Activated CD4-positive, alpha-beta T cell treated with anti-CD3 and anti-CD28 coated beads, Interleukin-2, amount 10 ng/mL, durations not matched to agents 7 days and 5 days (primary cell): ENCODE measurements around the gene INPP5J. TPM values are rescaled to one million over a fixed set of nuclear protein-coding genes. Genes with fewer than 3 reads are reported as not detected.
A peak's percentile ranks its signal among the peaks of the same experiment; 100 is the strongest.
"Not testable (repeated sequence)": the region's sequence is repeated elsewhere in the genome, so short reads cannot be mapped to it uniquely, and the experiment has no call there.

ENCODE experiments used
- CTCF ChIA-PET: fragments of 350-600 bp; sonication (Branson Sonifier 250); formaldehyde crosslinking; loops from one replicate; lab custom pipeline; 2021; ENCODE audit warnings: antibody characterized with exemption; lab: Charles Lee
- POLR2A ChIA-PET: fragments of 350-600 bp; sonication (Branson Sonifier 250); formaldehyde crosslinking; loops from one replicate; lab custom pipeline; 2021; ENCODE audit warnings: antibody characterized with exemption; lab: Charles Lee
- DNase-seq: peaks from one replicate; pipeline ENCODE4 v3.0.0-alpha.2; 2020
- H3K27ac Mint-ChIP-seq: one replicate; pipeline ENCODE4 v1.8.0; 2021; ENCODE audit warnings: mild to moderate bottlenecking, moderate library complexity, mixed read lengths
- H3K27me3 Mint-ChIP-seq: one replicate; pipeline ENCODE4 v1.8.0; 2021; ENCODE audit warnings: mixed read lengths
- H3K36me3 Mint-ChIP-seq: one replicate; pipeline ENCODE4 v1.8.0; 2021; ENCODE audit warnings: low read depth, mixed read lengths
- H3K4me1 Mint-ChIP-seq: one replicate; pipeline ENCODE4 v1.8.0; 2021; ENCODE audit warnings: mixed read lengths
- H3K4me3 Mint-ChIP-seq: one replicate; pipeline ENCODE4 v1.8.0; 2021; ENCODE audit warnings: mild to moderate bottlenecking, moderate library complexity, mixed read lengths
- H3K9me3 Mint-ChIP-seq: one replicate; pipeline ENCODE4 v1.8.0; 2021; ENCODE audit warnings: mixed read lengths
- total RNA-seq, 2 experiments: library from RNA; stranded (reverse); gene quantifications; one replicate each; pipeline ENCODE4 v1.2.3, GENCODE V29; 2021

Gene INPP5J
- total RNA-seq, 2 experiments from 2014 or later: not detected

DNA sequence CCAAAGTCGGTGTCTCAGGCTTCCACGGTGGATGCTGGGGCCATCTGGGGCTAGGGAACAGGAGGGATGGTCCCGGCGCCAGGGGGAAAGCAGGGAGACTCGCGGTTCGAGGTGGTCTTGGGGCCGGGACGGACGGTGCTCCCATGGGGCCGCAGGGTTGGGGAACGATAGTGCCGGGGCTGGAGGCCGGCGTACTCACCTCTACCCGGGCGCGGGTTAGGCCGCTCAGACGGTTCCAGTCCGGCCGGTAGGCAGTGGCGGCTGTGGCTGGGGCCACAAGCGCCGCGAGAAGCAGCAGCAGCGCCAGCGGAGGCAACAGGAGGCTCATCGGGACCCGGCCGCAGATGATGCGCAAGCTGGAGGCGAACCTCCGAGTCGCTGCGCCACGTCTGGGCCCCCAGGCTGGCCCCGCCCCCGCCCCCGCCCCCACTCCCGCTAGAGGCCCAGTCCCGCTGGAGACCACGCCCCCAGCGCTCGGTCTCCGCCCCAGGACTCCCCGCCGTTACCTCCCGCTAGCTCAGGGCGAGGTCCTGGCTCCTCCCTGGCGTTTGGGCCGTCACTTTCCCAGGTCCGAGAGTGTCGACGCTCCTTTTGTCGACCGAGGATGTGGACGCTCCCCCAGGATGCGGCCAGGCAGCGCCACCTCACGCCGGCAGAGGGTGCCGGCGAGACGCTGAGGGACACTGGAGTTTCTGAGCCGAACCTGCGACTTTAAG lies 15.4 kb upstream of the INPP5J start, which contains the start of gene SELENOM:
SELENOM (minus strand) TSS at position 391 of the 716 bp plus-strand sequence; CDS start at position 328, 63 bp downstream.
- H3K9me3 Mint-ChIP-seq: no peaks in the 10 kb centered on the region
- H3K36me3 Mint-ChIP-seq: no peaks in the 10 kb centered on the region
- ChIA-PET CTCF (interaction anchor here (0.5 to 2.2 kb wide), 16 partner anchors 8 to 364 kb away, joined by 3 to 10 read pairs (median 4); partner anchors contain the start of genes PATZ1 and SMTN), POLR2A (interaction anchor here (0.6 kb wide), 1 partner anchor 365 kb away, joined by 5 read pairs; no protein-coding TSS in a partner anchor)
- peak within 1 kb of the TSS; percentile 65 for H3K27ac Mint-ChIP-seq
- H3K4me1 Mint-ChIP-seq: peaks cover 9% of the 10 kb centered on the region
- peak within 1 kb of the TSS; percentile 77 for H3K4me3 Mint-ChIP-seq
- peak; percentile 87 for DNase-seq
- H3K27me3 Mint-ChIP-seq: no peaks in the 10 kb centered on the region

DNA sequence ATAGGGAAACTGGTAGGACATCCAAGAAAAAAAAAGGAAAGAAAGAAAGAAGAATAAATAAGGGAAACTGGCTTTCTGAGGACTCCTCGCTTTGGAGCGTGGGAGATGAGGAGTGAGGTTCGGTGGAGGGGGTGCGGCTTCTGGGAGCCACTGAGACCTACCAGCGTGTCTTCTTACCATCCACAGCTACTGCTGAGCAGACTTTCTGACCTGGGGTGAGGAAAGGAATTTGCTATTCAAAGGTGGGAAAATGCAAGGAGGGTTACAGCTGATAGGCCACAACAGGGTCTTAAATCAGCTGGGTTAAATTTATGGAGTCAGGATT lies 14.9 kb upstream of the INPP5J start:
- DNase-seq: no peak
- H3K4me1 Mint-ChIP-seq: peaks cover 9% of the 10 kb centered on the region
- no peaks in the 10 kb centered on the region for H3K9me3 Mint-ChIP-seq
- H3K27me3 Mint-ChIP-seq: no peaks in the 10 kb centered on the region
- POLR2A ChIA-PET: interaction anchor here (0.6 kb wide), 1 partner anchor 366 kb away, joined by 5 read pairs; no protein-coding TSS in a partner anchor
- peak overlapping the region; percentile 77 for H3K4me3 Mint-ChIP-seq
- peak overlapping the region; percentile 63 for H3K27ac Mint-ChIP-seq
- CTCF ChIA-PET: interaction anchor here (1.2 to 2.2 kb wide), 9 partner anchors 9 to 364 kb away, joined by 3 to 10 read pairs (median 4); partner anchors contain the start of gene SMTN
- H3K36me3 Mint-ChIP-seq: no peaks in the 10 kb centered on the region

DNA sequence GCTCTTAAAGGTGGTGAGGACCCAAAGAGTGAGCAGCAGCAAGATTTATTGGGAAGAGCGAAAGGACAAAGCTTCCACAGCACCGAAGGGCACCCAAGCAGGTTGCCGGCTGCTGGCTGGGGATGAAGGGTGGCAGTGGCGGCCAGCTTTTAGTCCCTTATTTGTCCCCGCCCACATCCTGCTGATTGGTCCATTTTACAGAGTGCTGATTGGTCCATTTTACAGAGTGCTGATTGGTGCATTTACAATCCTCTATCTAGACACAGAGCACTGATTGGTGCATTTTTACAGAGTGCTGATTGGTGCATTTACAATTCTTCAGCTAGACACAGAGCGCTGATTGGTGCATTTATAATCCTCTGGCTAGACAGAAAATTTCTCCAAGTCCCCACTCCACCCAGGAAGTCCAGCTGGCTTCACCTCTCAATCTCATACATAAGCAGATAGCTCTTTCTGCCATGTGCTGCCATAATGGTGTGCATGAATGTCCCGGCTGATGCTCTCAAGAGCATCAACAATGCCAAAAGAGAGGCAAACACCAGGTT lies 10.1 kb upstream of the INPP5J start:
- H3K4me3 Mint-ChIP-seq, POLR2A ChIA-PET, H3K36me3 Mint-ChIP-seq, H3K4me1 Mint-ChIP-seq, H3K9me3 Mint-ChIP-seq, H3K27me3 Mint-ChIP-seq, H3K27ac Mint-ChIP-seq, DNase-seq: not testable (repeated sequence)
- CTCF ChIA-PET: interaction anchor here (0.6 kb wide), 1 partner anchor 205 kb away, joined by 4 read pairs; no protein-coding TSS in a partner anchor

DNA sequence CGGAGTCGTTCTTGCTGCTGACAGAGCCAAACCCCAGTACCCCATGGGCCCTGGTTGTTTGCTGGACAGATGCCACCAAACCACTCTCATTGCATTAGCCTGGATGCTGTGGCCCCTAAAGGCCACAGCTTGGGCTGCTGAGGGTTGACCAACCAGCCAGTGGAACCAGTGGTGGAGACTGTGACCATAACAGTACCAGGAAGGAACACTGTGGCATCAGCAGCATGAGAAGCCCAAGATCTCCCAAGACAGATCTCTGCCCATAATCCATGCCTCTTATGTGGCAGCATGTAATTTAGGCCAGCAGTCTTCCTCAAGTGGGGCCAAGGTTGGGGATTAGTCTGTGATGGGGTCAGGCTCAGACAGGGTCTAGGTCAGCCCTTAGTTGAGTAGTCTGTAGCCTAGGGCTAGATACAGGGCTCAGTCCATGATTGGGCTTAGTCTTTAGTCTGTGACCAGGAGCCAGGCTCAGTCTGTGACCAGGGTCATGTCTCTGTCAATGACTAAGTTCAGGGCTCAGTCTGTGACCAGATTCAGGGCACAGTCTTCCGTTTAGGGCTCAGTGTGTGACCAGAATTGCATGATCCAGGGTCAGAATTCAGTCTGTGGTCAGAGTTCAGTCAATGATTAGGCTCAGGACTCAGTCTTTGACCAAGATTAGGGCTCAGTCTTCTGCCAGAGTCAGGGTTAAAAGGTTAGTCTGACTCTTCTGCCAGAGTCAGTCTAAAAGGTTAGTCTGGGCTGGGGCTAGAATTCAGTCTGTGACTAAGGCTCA lies 4.5 kb upstream of the INPP5J start:
- H3K36me3 Mint-ChIP-seq: no peaks in the 10 kb centered on the region
- DNase-seq: no peak
- H3K27me3 Mint-ChIP-seq: no peaks in the 10 kb centered on the region
- no peaks in the 10 kb centered on the region for H3K9me3 Mint-ChIP-seq
- no peak overlapping the region for H3K27ac Mint-ChIP-seq
- no peaks in the 10 kb centered on the region for H3K4me1 Mint-ChIP-seq
- ChIA-PET POLR2A (no interaction called here), CTCF (interaction anchor here (1.7 kb wide), 1 partner anchor 10 kb away, joined by 5 read pairs; the partner anchor contains the start of gene SELENOM)
- no peak overlapping the region for H3K4me3 Mint-ChIP-seq

DNA sequence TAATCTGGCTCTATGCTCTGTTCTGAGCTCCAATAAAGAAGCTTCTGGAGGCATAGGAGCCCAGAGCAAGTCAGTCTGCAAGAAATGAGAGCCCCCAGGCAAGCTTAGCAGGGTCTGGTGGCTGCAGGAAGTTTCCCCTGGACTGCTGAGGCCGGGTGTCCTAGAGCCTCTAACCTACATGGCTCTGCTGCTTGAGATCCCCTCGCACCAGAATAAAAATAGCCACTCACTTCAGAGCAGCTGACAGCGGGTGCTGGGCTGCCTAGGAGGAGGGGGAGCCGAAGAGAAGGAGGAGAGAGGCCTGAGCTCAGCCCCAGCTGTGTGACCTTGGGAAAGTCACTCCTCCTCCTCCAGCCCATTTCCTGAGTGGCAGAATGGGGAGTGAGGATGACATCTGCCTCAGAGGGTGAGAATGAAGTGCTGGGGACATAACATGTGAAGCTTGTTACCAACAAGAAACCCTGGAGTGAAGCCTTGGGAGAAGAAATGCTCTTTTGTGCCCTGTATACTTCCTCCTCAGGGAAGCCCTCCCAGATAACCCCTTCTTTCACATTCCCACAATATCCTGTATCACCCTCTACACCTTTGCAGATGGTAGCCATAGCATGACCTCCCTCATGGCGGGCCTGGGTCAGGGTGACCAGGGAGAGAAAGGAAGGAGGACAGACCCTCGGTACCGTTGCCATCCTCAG lies 3.6 kb upstream of the INPP5J start:
- no peak overlapping the region for H3K27ac Mint-ChIP-seq
- no peak for DNase-seq
- ChIA-PET CTCF (no interaction called here), POLR2A (no interaction called here)
- H3K4me3 Mint-ChIP-seq: no peak overlapping the region
- H3K36me3 Mint-ChIP-seq: no peaks in the 10 kb centered on the region
- no peaks in the 10 kb centered on the region for H3K4me1 Mint-ChIP-seq
- H3K9me3 Mint-ChIP-seq: no peaks in the 10 kb centered on the region
- H3K27me3 Mint-ChIP-seq: no peaks in the 10 kb centered on the region

DNA sequence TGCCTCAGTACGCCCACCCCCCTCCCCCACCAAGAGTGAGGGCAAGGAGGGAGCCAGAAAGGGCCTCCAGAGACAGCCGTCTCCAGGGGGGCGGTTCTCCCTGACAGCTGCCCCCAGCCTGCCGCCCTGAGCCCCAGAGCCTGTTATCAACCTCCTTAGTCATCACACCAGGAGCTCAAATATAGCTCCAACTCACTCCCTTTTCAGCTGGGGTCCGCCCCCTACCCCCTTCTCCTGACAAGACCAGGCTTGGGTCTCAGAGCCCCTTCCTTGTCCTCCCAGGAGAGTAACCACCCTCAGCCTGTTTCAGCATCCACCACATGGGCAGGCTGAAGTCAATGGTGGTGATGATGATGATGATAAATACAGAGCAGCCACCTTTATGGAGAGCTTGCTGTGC lies 2.5 kb upstream of the INPP5J start:
- ChIA-PET CTCF (no interaction called here), POLR2A (no interaction called here)
- H3K4me3 Mint-ChIP-seq: no peak overlapping the region
- H3K9me3 Mint-ChIP-seq: no peaks in the 10 kb centered on the region
- H3K4me1 Mint-ChIP-seq: no peaks in the 10 kb centered on the region
- DNase-seq: no peak
- H3K27ac Mint-ChIP-seq: no peak overlapping the region
- no peaks in the 10 kb centered on the region for H3K27me3 Mint-ChIP-seq
- H3K36me3 Mint-ChIP-seq: no peaks in the 10 kb centered on the region

DNA sequence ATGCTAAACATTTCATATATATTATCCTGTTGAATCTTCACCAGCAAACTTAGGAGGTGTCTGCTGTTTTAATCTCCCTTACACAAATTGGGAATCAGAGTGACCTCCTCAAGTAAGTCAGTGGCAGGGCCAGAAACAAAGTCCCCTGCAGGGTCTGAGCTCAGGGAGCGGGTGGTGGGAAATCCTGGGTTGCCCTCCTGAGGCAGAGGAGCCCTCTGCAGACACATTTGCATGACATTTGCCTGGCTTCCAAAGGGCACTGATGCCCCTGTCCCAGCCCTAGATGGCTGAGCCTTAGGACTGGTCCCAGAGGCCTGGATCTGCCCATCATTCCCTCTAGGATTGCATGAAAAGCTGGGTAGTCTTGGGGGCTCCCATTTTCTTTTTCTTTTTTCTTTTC lies 2.1 kb upstream of the INPP5J start:
- H3K9me3 Mint-ChIP-seq: no peaks in the 10 kb centered on the region
- ChIA-PET POLR2A (no interaction called here), CTCF (no interaction called here)
- no peak overlapping the region for H3K4me3 Mint-ChIP-seq
- H3K27me3 Mint-ChIP-seq: no peaks in the 10 kb centered on the region
- no peaks in the 10 kb centered on the region for H3K36me3 Mint-ChIP-seq
- no peak overlapping the region for H3K27ac Mint-ChIP-seq
- no peak for DNase-seq
- H3K4me1 Mint-ChIP-seq: no peaks in the 10 kb centered on the region

DNA sequence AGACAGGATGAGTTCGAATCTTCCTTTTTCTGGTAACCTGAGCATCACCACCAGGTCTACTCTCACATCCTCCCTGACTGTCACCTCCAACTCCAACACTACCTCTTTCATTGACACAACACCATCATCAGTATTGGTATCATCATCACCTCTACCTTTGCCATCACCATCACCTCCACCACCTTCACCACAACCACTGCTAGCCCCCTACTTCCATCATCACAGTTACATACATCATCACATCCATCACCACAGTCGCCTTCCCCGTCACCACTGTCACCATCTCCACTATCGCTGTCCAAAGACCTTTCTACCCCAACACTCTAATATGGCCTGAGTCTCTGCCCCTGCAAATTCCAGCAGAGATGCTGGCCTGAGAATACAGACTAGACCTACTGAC lies 1.4 kb upstream of the INPP5J start:
- Mint-ChIP-seq H3K9me3 (no peaks in the 10 kb centered on the region), H3K27me3 (no peaks in the 10 kb centered on the region), H3K36me3 (no peaks in the 10 kb centered on the region), H3K27ac (no peak overlapping the region), H3K4me3 (no peak overlapping the region), H3K4me1 (no peaks in the 10 kb centered on the region)
- ChIA-PET POLR2A (no interaction called here), CTCF (no interaction called here)
- DNase-seq: no peak

DNA sequence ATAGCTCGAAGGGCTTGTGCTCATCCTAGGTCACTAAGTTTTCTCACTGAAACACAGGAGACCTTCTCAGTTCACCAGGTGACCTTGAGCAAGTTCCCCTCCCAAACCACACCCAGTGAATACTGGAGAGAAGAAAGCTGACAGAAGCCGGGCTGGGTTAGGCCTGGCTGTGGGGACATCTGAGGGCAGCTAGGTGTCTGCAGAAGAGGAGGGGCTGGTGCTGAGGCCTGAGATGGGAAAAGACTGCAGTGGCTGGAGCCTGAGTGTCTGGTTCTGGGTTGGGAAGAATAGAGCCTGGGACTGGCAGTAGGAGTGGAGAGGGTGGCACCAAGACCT lies 602 bp upstream of the INPP5J start:
- no peaks in the 10 kb centered on the region for H3K36me3 Mint-ChIP-seq
- no peak overlapping the region for H3K4me3 Mint-ChIP-seq
- H3K4me1 Mint-ChIP-seq: no peaks in the 10 kb centered on the region
- ChIA-PET CTCF (interaction anchor here (0.5 to 1.6 kb wide), 2 partner anchors 12 to 184 kb away, joined by 3 read pairs; no protein-coding TSS in a partner anchor), POLR2A (no interaction called here)
- no peaks in the 10 kb centered on the region for H3K9me3 Mint-ChIP-seq
- no peak for DNase-seq
- H3K27ac Mint-ChIP-seq: no peak overlapping the region
- no peaks in the 10 kb centered on the region for H3K27me3 Mint-ChIP-seq

DNA sequence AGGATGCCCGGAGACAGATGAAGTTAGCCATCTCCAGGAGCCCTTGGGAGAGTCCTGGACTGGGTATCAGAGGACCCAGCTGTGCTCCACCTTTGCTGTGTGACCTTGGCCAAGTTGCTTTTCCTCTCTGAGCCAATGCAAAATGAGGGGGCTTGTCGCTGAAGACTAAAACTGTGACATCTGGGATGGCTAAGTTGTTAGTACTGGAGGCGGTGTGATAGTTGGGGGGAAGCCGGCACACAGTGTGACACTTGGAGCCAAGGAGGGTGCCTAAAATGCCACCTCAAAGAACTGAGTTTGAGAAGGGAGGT lies 481 bp downstream of the INPP5J start:
- no peaks in the 10 kb centered on the region for H3K9me3 Mint-ChIP-seq
- no peak overlapping the region for H3K27ac Mint-ChIP-seq
- H3K27me3 Mint-ChIP-seq: no peaks in the 10 kb centered on the region
- H3K4me1 Mint-ChIP-seq: no peaks in the 10 kb centered on the region
- no peaks in the 10 kb centered on the region for H3K36me3 Mint-ChIP-seq
- ChIA-PET POLR2A (no interaction called here), CTCF (interaction anchor here (1.6 kb wide), 1 partner anchor 13 kb away, joined by 3 read pairs; no protein-coding TSS in a partner anchor)
- no peak overlapping the region for H3K4me3 Mint-ChIP-seq
- DNase-seq: no peak

DNA sequence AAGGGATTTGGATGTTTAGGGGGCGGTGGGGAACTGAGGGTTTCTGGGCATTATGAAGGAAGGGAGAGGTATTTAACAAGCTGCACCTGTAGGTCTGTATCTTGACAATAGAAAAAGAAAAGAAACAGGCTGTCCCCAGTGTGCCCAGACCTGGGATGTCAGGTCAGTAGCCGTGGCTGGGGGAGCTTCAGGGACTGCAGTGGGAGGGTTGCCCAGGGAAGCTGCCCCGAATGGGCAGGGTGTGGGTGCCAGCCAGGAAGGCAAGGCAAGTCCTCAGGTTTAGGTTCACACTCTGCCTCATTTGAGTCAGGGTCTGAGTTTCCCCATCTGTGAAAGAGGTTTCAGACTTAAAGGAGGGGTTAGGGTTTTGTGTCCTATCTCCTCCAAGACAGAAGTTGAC lies 1.5 kb downstream of the INPP5J start:
- Mint-ChIP-seq H3K4me3 (no peak overlapping the region), H3K4me1 (no peaks in the 10 kb centered on the region), H3K9me3 (no peaks in the 10 kb centered on the region), H3K27me3 (no peaks in the 10 kb centered on the region), H3K36me3 (no peaks in the 10 kb centered on the region), H3K27ac (no peak overlapping the region)
- DNase-seq: no peak
- ChIA-PET CTCF (interaction anchor here (0.8 to 0.9 kb wide), 2 partner anchors 17 to 213 kb away, joined by 3 to 4 read pairs; partner anchors contain the start of gene SELENOM), POLR2A (interaction anchor here (0.6 kb wide), 1 partner anchor 94 kb away, joined by 6 read pairs; no protein-coding TSS in a partner anchor)

DNA sequence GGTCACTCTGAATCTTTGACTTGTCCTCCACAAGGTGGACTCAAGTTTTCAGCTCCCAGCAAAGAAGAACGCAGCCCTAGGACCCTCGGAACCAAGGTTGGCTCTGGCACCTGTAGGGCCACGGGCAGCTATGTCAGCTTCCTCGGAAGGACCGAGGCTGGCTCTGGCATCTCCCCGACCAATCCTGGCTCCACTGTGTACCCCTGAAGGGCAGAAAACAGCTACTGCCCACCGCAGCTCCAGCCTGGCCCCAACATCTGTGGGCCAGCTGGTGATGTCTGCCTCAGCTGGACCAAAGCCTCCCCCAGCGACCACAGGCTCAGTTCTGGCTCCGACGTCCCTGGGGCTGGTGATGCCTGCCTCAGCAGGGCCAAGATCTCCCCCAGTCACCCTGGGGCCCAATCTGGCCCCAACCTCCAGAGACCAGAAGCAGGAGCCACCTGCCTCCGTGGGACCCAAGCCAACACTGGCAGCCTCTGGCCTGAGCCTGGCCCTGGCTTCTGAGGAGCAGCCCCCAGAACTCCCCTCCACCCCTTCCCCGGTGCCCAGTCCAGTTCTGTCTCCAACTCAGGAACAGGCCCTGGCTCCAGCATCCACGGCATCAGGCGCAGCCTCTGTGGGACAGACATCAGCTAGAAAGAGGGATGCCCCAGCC lies 2.2 kb downstream of the INPP5J start:
- Mint-ChIP-seq H3K9me3 (no peaks in the 10 kb centered on the region), H3K4me1 (no peaks in the 10 kb centered on the region), H3K36me3 (no peaks in the 10 kb centered on the region), H3K4me3 (no peak overlapping the region), H3K27me3 (no peaks in the 10 kb centered on the region), H3K27ac (no peak overlapping the region)
- CTCF ChIA-PET: interaction anchor here (0.9 kb wide), 1 partner anchor 18 kb away, joined by 4 read pairs; the partner anchor contains the start of gene SELENOM
- POLR2A ChIA-PET: interaction anchor here (0.6 kb wide), 1 partner anchor 93 kb away, joined by 6 read pairs; no protein-coding TSS in a partner anchor
- DNase-seq: no peak
